ENCODE measurements around the gene LCMT2.

LCMT2 gene

GRCh38 chr15:43329217-43329959 lies 985 bp downstream of the LCMT2 start:
- DNase-seq (ENCODE audit: low read depth in 1 of 2, low spot score in 1 of 2): no peak
- no peaks in the 10 kb centered on the region for H3K27me3 ChIP-seq (ENCODE audit: insufficient read depth, poor library complexity, severe bottlenecking)
- H3K27ac ChIP-seq (replicated peaks): peak overlapping the region; percentile 91
- TF ChIP-seq GABPA (IDR thresholded peaks at IDR 0.05; ENCODE audit: low read depth) (no peak), POLR2AphosphoS5 (IDR thresholded peaks at IDR 0.05; ENCODE audit: low read depth) (no peak), SPI1 (IDR thresholded peaks at IDR 0.05; ENCODE audit: borderline replicate concordance, low read depth) (no peak), REST (IDR thresholded peaks at IDR 0.05; ENCODE audit: insufficient replicate concordance, low read depth) (no peak), CTCF (IDR thresholded peaks at IDR 0.05; ENCODE audit: insufficient read depth, low read length) (no peak)
- H3K4me3 ChIP-seq (replicated peaks; ENCODE audit: insufficient read depth, low read length): peak overlapping the region; percentile 55

GRCh38 chr15:43325039-43325684 lies 5.2 kb downstream of the LCMT2 start:
- H3K27me3 ChIP-seq (ENCODE audit: insufficient read depth, poor library complexity, severe bottlenecking): no peaks in the 10 kb centered on the region
- no peak for DNase-seq (ENCODE audit: low read depth in 1 of 2, low spot score in 1 of 2)
- no peak overlapping the region for H3K27ac ChIP-seq (replicated peaks)
- TF ChIP-seq GABPA (IDR thresholded peaks at IDR 0.05; ENCODE audit: low read depth) (no peak), CTCF (IDR thresholded peaks at IDR 0.05; ENCODE audit: insufficient read depth, low read length) (no peak), POLR2AphosphoS5 (IDR thresholded peaks at IDR 0.05; ENCODE audit: low read depth) (no peak), SPI1 (IDR thresholded peaks at IDR 0.05; ENCODE audit: borderline replicate concordance, low read depth) (peak; percentile 51; the same call in 1 of the 2 replicates), REST (IDR thresholded peaks at IDR 0.05; ENCODE audit: insufficient replicate concordance, low read depth) (no peak)
- no peak overlapping the region for H3K4me3 ChIP-seq (replicated peaks; ENCODE audit: insufficient read depth, low read length)

GRCh38 chr15:43318990-43319771 lies 11.2 kb downstream of the LCMT2 start:
- Histone ChIP-seq H3K27me3 (ENCODE audit: insufficient read depth, poor library complexity, severe bottlenecking) (no peaks in the 10 kb centered on the region), H3K4me3 (replicated peaks; ENCODE audit: insufficient read depth, low read length) (no peak overlapping the region), H3K27ac (replicated peaks) (no peak overlapping the region)
- TF ChIP-seq REST (IDR thresholded peaks at IDR 0.05; ENCODE audit: insufficient replicate concordance, low read depth) (no peak), CTCF (IDR thresholded peaks at IDR 0.05; ENCODE audit: insufficient read depth, low read length) (no peak), POLR2AphosphoS5 (IDR thresholded peaks at IDR 0.05; ENCODE audit: low read depth) (no peak), GABPA (IDR thresholded peaks at IDR 0.05; ENCODE audit: low read depth) (no peak), SPI1 (IDR thresholded peaks at IDR 0.05; ENCODE audit: borderline replicate concordance, low read depth) (no peak)
- no peak for DNase-seq (ENCODE audit: low read depth in 1 of 2, low spot score in 1 of 2)
